Stomach (tissue), 4 donors: Measurements from ENCODE around the gene FCRL3.

Experiments
- CTCF ChIP-seq, 7 experiments: fragments of 450-650 bp in 4 of 7; fragments of 200-600 bp in 3 of 7; sonication (generic) in 3 of 7; IDR thresholded peaks; one replicate each; pipeline ENCODE4 v1.5.1; 2016 to 2019; ENCODE audit warnings: antibody characterized with exemption in 7 of 7, control low read depth in 2 of 7, mild to moderate bottlenecking in 1 of 7
- POLR2A ChIP-seq, 4 donors: fragments of 450-650 bp; IDR thresholded peaks; one replicate each; pipeline ENCODE4 v1.6.1; 2016; ENCODE audit warnings: antibody characterized with exemption in 4 of 4, control low read depth in 2 of 4, mild to moderate bottlenecking in 1 of 4, moderate library complexity in 1 of 4

- TF ChIP-seq POLR2A (IDR thresholded peaks at IDR 0.05) (no peak), CTCF (IDR thresholded peaks at IDR 0.05) (no peak)
These were observed 21.8 kb downstream of the FCRL3 start for GRCh38 chr1:157678721-157679120.
